Sigmoid colon (tissue), 4 donors: ENCODE results near the gene DUSP22.

ENCODE experiments used
- EP300 ChIP-seq, 4 donors: sonication (generic); formaldehyde crosslinking; IDR thresholded peaks; one replicate each; pipeline ENCODE4 v1.6.1; 2017; ENCODE audit warnings: antibody characterized with exemption in 4 of 4
- POLR2A ChIP-seq, 2 donors: fragments of 450-650 bp; IDR thresholded peaks; one replicate each; pipeline ENCODE4 v1.6.1; 2016; ENCODE audit warnings: antibody characterized with exemption in 2 of 2, mild to moderate bottlenecking in 2 of 2, moderate library complexity in 2 of 2
- TF ChIP-seq, protein P1 (sequence below), 4 experiments: fragments of 450-650 bp in 3 of 4; fragments of 200-600 bp in 1 of 4; IDR thresholded peaks; one replicate each; pipeline ENCODE4 v1.5.1; 2016 to 2019; ENCODE audit warnings: antibody characterized with exemption in 4 of 4, mild to moderate bottlenecking in 3 of 4, moderate library complexity in 2 of 4

DNA sequence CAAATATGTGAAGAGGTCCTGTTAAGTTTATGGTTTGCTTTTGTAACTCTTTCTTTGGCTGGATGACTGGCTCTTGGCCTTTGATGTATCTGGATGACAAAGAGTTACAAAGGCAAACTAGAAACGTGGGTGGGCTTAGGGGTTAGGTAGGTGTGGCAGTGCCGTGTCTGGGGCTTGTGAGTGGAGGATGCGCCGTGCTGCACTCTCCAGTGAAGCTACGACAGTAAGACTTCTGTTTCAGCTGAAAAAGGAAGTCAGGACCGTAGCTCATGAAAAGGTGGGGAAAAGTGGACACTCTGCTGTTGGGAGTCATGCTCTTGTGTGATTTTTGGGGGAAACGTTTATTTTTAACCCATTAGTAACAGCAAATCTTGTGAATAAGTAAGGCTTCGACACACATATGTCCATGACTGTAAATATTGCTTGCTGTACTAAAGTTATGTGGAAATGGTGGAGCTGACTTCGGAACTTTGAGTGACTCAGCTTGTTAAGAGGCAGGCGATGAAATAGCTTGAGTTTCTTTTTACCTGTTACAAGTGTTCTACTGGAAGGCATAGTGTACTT lies 45.6 kb downstream of the DUSP22 start:
- TF ChIP-seq, protein P1, sequence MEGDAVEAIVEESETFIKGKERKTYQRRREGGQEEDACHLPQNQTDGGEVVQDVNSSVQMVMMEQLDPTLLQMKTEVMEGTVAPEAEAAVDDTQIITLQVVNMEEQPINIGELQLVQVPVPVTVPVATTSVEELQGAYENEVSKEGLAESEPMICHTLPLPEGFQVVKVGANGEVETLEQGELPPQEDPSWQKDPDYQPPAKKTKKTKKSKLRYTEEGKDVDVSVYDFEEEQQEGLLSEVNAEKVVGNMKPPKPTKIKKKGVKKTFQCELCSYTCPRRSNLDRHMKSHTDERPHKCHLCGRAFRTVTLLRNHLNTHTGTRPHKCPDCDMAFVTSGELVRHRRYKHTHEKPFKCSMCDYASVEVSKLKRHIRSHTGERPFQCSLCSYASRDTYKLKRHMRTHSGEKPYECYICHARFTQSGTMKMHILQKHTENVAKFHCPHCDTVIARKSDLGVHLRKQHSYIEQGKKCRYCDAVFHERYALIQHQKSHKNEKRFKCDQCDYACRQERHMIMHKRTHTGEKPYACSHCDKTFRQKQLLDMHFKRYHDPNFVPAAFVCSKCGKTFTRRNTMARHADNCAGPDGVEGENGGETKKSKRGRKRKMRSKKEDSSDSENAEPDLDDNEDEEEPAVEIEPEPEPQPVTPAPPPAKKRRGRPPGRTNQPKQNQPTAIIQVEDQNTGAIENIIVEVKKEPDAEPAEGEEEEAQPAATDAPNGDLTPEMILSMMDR (IDR thresholded peaks at IDR 0.05) = no peak
- TF ChIP-seq POLR2A (IDR thresholded peaks at IDR 0.05) = no peak
- no peak for TF ChIP-seq EP300 (IDR thresholded peaks at IDR 0.05)
